HG02973 (cell line): ENCODE data around the gene AKR7A3.
"Not testable (repeated sequence)": the region's sequence is repeated elsewhere in the genome, so short reads cannot be mapped to it uniquely, and the experiment has no call there.

Experiments
- ATAC-seq: cut with Tn5 transposase; IDR thresholded peaks from one replicate; pipeline ENCODE4 v1.9.1; 2021; ENCODE audit warnings: moderate library complexity; ENCODE audit not compliant: unreplicated experiment

AKR7A3 gene

GRCh38 chr1:19257178-19257914 lies 31.2 kb downstream of the AKR7A3 start:
- no peak for ATAC-seq

DNA sequence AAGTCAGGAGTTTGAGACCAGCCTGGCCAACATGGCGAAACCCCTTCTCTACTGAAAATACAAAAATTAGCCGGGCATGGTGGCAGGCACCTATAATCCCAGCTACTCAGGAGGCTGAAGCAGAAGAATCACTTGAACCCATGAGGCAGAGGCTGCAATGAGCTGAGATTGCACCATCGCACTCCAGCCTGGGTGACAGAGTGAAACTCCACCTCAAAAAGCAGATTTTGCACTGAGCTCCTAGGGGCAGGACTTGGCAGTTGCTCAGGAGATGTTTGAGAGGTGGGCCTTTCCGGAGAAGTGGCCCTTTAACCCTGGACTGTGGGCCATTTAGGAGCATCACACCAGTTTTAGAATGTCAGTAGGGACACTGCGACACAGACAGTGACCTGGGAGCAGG lies 32.3 kb downstream of the AKR7A3 start:
- ATAC-seq = not testable (repeated sequence)

DNA sequence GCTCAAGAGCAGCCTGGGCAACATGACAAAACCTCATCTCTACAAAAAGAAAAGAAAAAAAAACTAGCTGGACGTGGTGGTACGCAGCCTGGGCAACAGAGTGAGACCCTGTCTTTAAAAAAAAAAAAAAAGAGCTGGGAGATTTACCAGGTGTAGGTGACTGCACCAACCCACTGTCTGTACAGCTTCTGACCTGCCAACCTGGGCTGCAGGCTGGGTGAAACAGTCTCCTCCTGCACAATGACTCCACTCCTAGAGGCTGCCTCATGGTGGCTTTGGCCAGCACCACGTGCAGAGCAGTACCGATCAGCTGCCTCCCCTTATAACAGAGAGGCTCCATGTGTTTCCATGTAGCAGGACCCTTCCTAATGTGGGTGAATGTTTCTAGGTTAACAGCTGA lies 33.3 kb downstream of the AKR7A3 start:
- ATAC-seq = no peak

- ATAC-seq = no peak
Observed at GRCh38 chr1:19254416-19254815, 34.2 kb downstream of the AKR7A3 start.

DNA sequence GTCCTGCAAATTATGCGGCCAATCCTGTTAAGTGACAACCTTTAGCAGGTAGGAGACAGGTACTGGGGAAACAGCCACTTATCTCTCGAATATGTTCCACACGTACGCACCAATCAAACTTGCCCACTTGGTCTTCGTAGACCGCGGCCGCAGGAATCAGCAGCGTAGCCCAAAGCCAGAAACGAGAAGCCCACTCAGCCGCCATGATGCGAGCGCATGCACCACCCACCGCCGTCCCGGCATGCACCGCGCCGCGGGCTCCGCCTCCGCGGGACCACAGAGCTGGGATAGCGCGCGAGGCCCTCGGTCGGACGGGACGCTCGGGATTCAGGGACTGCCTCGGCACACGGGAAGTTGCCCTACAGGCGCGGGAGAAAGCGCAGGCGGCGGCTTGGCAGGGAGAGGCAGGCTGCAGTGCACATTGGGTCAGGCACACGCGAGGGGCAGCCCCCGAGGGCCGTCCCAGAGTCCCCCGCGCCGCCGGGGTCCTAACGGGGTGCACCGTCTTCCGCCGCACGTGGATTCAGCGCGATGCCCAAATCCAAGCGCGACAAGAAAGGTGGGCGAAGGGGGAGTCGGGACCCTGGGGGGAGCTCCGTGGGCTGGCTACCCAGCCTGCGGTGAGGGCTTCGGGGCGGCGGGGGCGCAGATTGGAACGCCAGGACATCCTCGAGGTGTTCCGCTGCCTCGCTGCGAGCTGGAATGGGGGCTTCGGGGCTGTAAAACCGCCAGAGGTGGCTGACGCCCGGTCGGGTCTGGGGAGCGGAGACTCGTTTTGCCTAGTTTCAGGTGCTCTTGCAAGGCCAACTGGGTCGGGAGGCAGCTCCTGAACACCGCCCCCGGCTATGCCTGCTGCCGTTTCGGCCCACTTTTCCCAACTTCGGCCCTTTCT lies 37.0 kb downstream of the AKR7A3 start, which contains the start of the genes EMC1 and MRTO4:
Gene EMC1 (minus strand): TSS at position 220 of the 892 bp plus-strand sequence. CDS start 15 bp downstream, at position 205.
Gene MRTO4 (plus strand): TSS at position 501 of the 892 bp plus-strand sequence. CDS start 31 bp downstream, at position 532.
- peak; percentile 59 for ATAC-seq

- ATAC-seq = no peak
Observed at GRCh38 chr1:19250629-19251304, 37.8 kb downstream of the AKR7A3 start.

GRCh38 chr1:19240673-19241538 lies 47.7 kb downstream of the AKR7A3 start:
- ATAC-seq = no peak

DNA sequence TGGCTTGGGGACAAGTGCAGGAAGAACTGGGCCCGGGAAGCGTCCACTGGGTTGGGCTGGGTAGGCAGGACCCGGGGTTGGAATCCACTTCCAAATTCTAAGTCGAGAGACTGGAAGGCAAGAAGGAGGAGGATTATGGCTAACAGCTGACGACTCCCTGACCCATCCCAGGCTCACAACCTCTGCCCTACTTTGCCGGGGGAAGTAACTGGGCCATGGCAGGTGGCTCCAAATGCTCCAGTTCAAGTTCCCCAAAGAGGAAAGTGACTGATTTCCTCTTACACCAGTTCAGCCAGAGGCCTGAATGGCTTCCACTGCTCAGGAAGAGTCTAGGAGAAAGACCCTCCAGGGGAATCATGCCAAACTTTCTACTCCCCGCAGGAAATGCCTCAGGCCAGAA lies 48.7 kb downstream of the AKR7A3 start:
- no peak for ATAC-seq

DNA sequence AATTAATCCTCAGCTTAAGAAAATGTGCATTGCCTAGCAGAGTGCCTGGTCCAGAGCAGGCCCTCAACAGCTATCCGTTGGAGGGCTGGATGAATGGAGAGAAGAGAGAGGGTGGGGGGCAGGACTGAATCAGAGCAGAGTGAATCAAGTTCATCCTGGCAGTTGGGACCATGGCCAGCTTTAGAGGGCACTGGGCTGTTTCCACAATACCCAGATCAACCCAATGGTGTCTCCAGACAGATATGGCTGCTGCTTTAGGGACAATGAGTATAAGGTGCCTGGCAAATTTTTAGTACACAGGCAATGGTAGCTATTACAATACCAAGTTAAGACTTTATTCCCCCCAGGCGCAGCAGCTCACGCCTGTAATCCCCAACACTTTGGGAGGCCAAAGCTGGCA lies 54.3 kb downstream of the AKR7A3 start:
- ATAC-seq = no peak
